Cardiac septum (tissue), 1 donor: Measurements from ENCODE around the gene POLR1E. TPM values are rescaled to one million over a fixed set of nuclear protein-coding genes. Genes with fewer than 3 reads are reported as not detected.
"Not testable (repeated sequence)": the region's sequence is repeated elsewhere in the genome, so short reads cannot be mapped to it uniquely, and the experiment has no call there.

Experiments used
- DNase-seq: peaks from one replicate; pipeline ENCODE4 v3.0.0-alpha.2; 2020; ENCODE audit warnings: low spot score
- intact Hi-C: fragments of 100-400 bp; cut with DNase I; formaldehyde crosslinking; loops from one replicate; pipeline ENCODE4 v1.14.0; 2022
- total RNA-seq: library from RNA; stranded (reverse); fragmentation: NEBNext Ultra II Directional; extraction: Animal tissue kit (Norgen Biotek cat#: 25700); gene quantifications from one replicate; pipeline ENCODE4 v1.2.1, GENCODE V29; 2021
- donor health status: DM: no; HTN: no; CAD: no.

POLR1E gene
- total RNA-seq, 1 donor from 2014 or later, result 18.8 TPM

DNA sequence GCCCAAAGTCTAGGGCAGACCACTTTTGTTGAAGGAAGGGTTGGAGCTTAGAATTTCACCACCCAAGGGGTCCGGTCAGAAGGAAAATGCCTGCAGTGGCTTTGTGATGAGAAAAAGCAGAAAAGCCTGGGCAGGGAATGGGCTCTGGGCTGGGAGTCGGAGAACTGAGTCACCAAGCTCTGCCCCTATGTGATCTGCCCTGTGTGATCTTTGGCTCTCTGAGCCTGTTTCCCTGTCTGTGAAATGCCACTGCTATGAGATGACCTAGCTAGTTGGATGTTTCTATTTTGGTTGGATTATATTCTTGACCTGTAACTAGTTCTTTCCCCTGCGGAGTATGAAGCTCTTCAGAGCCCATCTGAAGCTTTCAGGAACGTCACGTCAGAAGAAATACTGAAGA, 9.8 kb downstream of the POLR1E start:
- intact Hi-C loops, result no loop called here
- no peak for DNase-seq

DNA sequence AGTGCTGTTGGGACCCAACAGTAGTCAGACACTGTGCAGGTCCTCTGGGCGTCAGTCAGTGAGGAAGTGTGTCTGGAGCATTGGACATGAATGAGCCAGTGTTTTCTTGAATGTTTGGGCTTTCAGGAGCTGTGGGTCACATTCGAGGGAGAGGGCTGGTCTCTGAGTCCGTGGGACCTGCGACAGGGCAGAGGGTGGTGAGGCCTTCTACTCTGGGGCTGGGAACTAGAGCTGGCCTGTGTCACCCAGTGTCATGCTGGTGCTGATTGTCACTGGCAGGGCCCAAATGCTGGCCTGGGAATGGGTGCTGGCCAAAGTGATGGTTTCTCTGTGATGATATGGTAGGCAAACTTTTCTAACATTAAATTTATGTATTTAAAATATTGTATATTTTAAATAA, 10.3 kb downstream of the POLR1E start:
- intact Hi-C loops, result no loop called here
- no peak for DNase-seq

DNA sequence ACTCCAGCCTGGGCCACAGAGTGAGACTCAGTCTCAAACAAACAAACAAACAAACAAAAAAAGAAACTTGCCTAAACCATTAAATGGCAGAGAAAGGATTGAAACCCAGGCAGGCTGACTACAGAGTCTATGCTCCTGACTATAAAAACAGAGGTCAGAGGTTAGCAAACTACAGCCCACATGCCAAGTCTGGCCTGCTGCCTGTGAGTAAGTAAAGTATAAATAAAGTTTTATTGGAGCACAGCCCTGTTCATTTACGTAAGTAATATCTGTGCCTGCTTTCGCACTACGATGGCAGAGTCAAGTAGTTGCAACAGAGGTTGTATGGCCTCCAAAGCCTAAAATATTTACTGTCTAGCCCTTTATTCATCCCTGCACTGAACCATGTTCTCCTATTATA, 11.6 kb downstream of the POLR1E start:
- intact Hi-C loops, result no loop called here
- no peak for DNase-seq

DNA sequence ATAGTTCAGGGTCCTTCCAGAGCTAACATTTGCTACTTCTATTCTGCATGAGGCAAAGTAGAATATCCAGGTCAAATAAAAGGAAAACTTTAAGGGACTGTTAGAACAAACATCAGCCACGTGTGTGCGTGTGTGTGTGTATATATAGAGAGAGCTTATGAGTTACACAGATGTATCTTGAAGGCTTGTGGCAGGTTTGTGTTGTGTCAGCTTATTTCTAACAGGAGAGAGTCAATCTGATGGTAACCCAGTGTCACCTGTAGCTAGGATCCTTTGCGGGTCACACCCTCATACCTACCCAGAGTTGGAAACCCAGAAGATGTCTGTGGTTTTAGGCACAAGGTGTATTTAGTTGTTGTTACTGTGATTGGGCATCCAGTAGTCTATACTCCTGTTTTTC, 12.7 kb downstream of the POLR1E start:
- intact Hi-C loops, result no loop called here
- DNase-seq, result no peak

DNA sequence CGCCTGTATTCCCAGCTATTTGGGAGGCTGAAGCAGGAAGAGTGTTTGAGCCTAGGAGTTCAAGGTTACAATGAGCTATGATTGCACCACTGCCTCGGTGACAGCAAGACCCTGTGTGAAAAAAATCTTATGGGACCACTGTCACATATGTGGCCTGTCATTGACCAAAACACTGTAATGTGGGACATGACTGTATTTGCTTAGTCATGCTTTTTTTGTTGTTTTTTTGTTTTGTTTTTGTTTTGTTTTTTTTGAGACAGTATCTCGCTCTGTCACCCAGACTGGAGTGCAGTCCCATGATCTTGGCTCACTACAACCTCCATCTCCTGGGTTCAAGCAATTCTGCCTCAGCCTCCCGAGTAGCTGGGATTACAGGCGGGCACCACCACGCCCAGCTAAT, 13.5 kb downstream of the POLR1E start:
- intact Hi-C loops, result no loop called here
- no peak for DNase-seq

DNA sequence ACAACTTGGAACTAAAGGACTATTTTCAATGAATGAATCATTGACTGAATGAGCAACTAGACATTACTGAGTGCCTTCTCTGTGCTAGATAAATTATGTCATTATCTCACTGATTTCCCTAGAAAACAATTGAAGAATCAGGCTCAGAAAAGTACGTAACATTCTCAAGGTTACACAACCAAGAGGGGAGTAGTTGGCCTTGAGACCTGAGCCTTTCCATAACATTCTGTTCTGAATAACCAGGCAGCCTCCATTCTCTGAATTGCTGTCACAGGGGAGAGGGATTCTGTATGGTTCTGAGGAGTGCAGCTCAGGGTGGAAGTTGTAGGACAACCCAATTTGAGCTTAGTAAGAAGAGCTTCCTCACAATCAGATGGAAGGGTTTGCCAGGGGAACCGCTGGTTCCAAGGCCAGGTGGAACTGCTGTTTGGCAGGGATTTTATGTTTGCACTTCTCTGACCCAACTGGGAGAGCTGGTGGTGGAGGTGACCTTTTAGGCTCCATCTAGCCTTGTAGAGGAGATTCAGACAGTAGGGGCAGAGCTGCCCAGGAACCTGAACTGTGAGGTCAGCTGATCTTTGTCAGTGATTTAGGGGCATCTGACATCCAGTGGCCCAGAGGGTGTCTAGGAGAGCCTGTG, 16.3 kb downstream of the POLR1E start:
- no peak for DNase-seq
- intact Hi-C loops, result no loop called here

DNA sequence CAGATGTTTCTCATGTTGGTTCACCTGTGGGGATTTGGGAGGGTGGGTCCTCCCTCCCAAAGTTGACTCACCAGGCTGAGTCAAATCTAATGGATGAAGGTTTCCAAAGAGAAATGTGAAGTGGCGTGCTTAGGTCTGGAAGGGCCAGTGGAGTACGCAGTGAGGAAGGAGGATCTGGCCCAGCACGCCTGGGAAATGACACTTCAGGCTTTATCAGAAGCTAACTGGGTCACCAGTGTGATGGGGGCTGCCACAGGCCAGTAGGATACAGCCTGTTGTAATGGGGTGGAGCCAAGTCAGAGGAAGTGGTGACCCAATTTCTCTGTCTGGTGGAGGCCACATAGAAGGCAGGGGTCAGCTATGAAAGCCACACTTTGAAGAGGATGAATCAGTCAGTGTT, 18.0 kb downstream of the POLR1E start:
- intact Hi-C loops, result no loop called here
- no peak for DNase-seq

DNA sequence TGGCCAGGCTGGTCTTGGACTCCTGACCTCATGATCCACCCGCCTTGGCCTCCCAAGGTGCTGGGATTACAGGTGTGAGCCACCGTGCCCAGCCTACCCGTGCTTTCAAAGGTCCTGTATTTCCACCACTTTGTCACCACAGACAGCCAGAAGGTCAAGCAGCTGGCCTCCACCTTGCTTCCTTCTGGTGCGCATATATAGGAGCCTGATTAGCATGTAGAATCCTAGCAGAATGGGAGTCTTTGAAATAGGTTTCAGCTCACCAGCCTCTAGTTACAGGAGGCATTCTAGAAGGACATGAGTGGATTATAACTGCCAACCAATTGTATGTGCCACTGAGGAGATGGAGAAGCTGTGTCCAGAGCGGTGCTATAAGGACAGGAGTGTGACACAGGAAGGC, 18.9 kb downstream of the POLR1E start:
- intact Hi-C loops, result no loop called here

DNA sequence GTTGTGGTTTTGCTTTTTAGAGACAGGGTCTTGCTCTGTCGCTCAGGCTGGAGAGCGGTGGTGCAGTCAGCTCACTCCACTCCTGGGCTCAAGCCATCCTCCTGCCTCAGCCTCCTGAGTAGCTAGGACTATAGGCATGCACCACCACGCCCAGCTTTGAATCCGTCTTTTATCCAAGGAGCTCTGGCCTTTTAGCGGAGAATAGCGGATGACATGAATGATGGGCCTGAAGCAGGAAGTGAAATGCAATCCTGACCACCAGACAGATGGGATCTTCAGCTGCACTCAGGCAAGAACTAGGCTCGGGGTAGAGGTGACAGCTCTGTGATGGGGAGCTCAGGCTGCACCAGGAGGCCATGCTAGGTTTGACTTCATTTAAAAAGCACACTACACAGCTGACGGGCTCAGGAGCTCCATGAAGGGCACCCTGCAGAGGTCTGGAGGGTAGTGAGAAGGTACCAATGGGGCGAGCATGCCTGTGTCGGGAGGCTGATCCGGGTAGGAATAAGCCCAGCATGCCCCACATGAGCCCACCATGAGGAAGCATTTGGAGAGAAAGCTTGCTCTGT, 21.9 kb downstream of the POLR1E start:
- DNase-seq, result no peak
- intact Hi-C loops, result no loop called here

More for the DNA sequence above, 18.9 kb downstream of the POLR1E start:
- no peak for DNase-seq

DNA sequence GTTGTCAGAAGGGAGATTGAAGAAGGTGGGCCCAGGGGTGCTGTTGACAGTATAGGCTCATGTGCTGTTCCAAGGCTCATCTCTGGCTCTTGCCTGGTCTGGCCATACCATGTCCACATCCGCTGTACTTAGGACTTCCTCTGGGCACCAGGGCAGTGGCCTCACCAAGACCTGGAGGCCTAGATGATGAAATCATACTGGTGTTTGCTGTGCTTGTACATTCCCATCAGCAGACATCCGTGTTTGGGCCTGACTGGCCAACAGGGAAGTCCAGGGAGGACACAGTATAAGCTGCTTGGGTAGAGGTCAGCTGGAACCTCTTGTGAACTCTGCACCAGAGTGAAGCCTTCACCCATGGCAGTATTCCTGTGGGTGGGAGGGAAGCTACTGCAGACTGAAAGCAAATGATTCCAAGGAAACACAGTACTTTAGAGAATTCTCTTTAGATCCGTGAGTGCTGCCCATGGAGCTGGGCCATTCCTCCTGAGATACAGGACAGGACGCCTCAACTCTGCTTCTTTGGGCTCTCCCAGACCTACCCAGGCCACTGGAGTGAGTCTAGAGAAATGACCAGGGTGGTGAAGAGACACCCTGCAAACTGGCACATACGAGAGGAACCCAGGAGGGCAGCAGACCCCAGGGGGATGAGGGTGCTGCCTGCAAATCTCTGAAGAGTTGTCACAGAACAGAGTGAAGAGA, 22.5 kb downstream of the POLR1E start:
- DNase-seq, result no peak
- intact Hi-C loops, result no loop called here

DNA sequence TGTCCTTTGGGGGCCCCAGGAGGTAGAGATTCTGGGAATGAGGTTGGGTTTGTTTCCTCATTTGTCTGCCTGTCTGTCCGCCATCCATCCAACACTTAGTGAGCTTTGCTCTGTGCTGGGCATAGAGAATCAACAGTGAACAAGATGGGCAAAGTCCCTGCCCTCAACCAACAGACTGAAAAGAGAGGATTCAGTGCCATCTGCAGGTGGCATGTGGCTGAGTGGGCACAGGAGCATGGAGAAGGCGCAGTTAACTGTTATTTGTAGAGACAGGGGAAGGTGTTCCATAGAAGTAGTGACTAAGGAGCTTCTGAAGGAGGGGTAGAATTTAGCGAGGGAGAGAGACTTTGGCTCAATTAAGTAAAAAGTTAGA, 23.1 kb downstream of the POLR1E start:
- no peak for DNase-seq
- intact Hi-C loops, result no loop called here

DNA sequence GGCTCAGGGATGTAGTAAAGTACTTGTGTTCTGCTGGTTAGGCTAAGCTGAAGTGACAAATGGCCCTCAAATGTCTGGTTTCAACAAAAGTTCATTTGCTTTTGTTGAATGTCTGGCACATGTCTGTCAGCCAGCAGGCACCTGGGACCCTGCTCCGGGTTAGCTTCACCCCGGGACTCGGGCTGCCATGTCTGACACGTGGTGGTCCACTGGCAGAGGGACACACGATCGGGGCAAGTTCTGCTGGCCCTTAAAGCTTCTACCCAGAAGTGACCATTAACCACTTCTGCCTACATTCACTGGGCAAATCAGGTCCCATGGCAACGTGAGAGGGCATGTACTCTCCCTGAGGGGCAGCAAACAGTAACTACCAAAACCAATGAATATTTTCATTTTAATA, 23.8 kb downstream of the POLR1E start:
- DNase-seq, result no peak
- intact Hi-C loops, result no loop called here

DNA sequence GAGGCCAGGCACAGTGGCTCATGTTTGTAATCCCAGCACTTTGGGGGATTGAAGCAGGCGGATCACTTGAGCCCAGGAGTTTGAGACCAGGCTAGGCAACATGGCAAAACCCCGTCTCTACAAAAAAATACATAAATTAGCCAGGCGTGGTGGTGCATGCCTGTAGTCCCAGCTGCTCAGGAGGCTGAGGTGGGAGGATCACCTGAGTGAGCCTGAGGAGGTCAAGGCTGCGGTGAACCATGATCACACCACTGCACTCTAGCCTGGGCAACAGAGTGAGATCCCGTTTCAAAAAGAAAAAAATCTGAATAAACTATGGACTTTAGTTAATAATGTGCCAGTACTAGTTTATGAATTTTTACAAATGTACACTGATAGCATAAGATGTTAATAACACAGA, 24.3 kb downstream of the POLR1E start:
- DNase-seq, intact Hi-C loops: not testable (repeated sequence)

DNA sequence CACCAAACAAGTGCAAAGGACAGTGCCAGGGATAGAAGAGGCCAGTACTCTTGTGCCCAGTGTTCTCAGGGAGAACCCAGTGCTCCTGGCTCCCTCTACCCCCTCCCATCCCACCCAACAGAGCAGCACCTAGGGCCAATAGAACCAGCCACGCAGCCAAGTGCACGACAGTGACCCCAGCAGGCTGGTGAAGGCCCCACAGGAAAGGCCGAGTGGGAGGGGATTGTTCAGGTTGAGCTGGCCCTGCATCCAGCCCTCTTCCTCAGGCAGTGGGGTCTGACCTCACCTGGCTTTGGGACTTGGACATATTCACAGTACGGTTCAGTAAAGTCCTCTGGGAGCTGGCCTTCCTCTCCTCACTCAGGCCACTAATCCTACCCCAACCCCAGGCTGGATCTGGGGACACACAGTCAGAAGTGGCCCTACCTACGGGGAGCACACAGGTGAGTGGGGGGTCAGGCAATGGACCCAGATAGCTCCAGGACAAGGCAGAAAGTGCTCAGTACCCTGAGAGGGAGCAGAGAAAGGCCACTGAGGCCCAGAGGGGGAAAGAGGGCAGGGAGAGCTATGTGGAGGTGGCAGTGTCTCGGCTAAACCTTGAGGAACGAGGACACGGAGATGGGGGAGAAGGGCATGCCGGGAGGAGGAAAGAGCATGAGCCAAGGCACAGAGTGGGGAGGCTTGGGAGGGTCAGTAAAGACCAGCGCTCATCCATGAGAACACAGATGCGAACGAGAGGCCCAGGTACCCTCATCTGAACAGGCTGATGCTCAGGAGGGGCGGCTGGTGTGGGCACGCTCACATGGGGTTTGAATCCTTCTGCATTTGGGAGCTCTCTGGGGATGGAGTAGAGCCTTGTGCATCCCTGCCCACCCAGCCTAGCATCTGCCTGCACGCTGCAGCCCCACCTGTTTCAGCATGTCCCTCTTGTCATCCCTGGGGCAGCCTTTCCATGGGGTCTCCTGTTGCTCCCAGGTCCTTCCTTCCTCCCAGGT, 25.6 kb downstream of the POLR1E start:
- DNase-seq, result no peak
- intact Hi-C loops, result no loop called here

DNA sequence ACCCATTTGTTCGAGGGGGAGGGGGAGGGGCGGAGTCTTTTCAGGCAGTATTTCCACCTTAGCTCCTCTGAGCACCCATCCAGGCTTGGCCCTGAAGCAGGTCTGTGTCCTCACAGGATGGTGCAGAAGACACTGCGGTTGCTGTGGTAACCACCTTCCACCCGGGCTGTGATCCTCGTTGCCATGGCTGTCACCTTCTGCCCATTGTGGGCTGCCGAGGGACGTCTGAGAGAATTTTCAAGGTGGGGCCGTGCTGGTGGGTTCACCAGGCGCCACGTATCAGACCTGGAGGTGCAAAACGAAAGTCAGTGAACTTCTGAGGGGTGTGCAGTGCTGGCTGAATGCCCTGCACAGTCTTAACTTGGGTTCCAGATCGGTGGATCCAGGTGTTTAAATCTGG, 26.7 kb downstream of the POLR1E start:
- DNase-seq, result no peak
- intact Hi-C loops, result no loop called here

DNA sequence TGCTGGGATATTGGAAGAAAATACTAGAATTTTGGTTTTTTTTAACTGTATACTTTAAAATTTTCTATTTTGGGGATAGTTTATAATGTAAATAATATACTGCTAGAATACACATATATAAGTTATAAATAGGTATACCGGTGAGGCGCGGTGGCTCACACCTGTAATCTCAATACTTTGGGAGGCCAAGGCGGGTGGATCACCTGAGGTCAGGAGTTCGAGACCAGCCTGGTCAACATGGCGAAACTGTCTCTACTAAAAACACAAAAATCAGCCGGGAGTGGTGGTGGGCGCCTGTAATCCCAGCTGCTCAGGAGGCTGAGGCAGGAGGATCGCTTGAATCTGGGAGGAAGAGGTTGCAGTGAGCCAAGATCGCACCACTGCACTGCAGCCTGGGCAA, 28.7 kb downstream of the POLR1E start:
- intact Hi-C loops, result not testable (repeated sequence)

DNA sequence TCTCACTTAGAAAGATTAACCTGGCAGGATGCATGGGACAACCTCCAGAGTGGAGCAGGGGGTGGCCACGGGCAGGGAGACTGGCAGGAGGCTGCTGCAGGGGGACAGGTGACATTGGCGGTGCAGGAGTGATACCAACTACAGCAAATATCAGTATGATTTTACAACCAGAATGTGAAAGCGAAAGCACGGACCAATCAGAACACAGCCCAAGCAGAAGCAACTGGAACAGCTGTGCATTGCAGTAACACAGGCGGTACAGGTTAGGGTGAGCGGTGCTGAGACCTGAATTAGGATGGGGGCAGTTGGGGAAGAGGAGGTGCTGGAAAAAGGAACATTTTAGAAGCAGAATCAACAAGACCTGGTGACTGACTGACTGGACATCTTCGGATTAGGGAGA, 29.3 kb downstream of the POLR1E start:
- intact Hi-C loops, result no loop called here

More for the DNA sequence above, 28.7 kb downstream of the POLR1E start:
- not testable (repeated sequence) for DNase-seq

DNA sequence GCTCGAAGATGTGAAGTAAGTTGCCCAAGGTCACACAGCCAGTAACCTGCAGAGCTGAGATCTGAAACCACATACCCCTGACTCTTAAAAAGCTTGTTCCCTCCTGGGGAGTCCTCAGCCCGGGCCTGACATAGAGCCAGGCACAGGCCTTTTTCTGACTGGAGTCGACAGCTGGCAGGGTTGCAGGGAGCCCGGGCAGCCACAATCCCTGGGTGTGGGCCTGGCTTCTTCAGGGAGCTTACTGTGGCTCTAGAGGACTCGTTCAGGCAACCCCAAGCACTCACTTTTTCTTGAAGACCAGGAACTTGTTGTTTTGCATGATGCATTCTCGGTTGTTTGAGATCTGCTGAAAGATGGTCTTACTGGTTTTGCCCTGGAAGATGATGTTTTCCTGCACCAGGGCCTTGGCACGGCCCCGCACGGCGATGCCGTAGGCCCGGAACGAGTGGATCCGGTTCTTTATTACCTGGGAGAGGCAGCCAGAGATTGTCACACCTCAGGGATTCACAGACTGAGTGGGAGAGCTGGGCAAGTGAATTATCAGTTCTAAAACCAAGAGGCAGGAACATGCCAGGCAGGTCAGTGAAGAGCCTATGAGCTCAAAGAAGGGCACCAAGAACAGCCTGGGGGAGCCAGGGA, 30.0 kb downstream of the POLR1E start:
- DNase-seq, result no peak
- intact Hi-C loops, result no loop called here

More for the DNA sequence above, 29.3 kb downstream of the POLR1E start:
- DNase-seq, result no peak

DNA sequence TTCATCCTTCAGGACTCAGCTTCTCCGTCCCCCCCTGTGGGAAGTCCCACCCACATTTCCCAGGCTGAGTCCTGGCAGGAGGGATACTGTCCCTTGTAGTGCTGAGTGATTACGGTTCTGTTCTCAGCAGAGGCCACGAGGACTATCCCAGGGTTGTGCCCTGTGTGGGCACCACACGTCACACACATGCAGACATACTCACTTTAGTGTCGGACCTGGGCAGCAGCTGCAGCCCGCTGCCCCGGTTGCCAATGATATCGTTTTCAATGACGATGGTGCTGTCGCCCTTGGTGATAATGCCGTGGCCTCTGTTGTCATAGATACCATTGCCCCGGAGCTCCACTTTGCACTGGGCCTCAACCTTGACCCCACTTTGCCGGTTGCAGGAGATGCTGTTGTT, 32.2 kb downstream of the POLR1E start:
- DNase-seq, result no peak
- intact Hi-C loops, result no loop called here

DNA sequence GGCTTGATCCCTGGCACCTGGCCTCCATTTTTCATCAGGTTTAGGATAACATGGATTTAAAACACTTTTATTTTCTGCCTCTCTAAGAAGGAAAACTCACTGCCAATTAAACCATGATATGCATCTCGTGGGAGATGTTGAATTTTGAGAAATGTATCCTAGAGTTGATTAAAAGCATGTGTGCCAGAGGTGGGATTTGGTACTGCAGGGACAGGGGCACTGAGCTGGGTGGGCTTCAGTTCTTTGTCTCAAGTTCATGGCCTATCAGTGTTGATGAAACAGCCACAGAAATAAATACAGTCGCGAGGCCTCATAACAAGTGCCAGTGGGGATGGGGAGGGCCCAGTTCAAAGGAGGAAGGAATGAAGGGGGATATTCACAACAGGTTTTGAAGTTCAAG, 34.9 kb downstream of the POLR1E start:
- intact Hi-C loops, result no loop called here
- DNase-seq, result no peak
